K562 (cell line): ENCODE results near the gene SLC37A4. TPM values are rescaled to one million over a fixed set of nuclear protein-coding genes. Genes with fewer than 3 reads are reported as not detected.

Source experiments
- ATAC-seq: fragments of 200-7000 bp; cut with Tn5 transposase; 3 replicates; pipeline ENCODE4 v1.9.1; 2020; ENCODE audit warnings: moderate library complexity
- BruUV-seq: library from RNA; stranded (reverse); fragments of 400-500 nt; replicated peaks from 2 replicates; lab custom pipeline; 2021; lab: Mats Ljungman, UMichigan
- CTCF ChIA-PET: fragments of 300-600 bp; formaldehyde crosslinking; extraction: SDS; loops from one replicate; lab custom pipeline; 2021; ENCODE audit warnings: low intra/inter-chr PET ratio; lab: Yijun Ruan, JAX
- POLR2A ChIA-PET: fragments of 300-600, 350-650 bp; sonication (Branson Sonifier 250); formaldehyde crosslinking; extraction: SDS; loops from one replicate; lab custom pipeline; 2021; ENCODE audit warnings: antibody characterized with exemption, inconsistent platforms; lab: Yijun Ruan, JAX
- DNase-seq, 4 experiments: peaks; one replicate each; pipeline versions ENCODE4 v3.0.0 to v3.0.0-alpha.2; 2011 to 2018; ENCODE audit warnings: low spot score in 3 of 4, mixed read lengths in 3 of 4; ENCODE audit errors: extremely low read depth in 1 of 4
- FAIRE-seq: peaks from 2 replicates; lab custom pipeline; 2011; peaks lifted over from hg19 to GRCh38; lab: Jason Lieb, UNC
- H2AFZ ChIP-seq: 2 replicates; pipeline ENCODE4 v1.6.0; 2011; ENCODE audit warnings: low read depth, low read length, control low read depth, inconsistent platforms
- H3K27ac ChIP-seq: fragments of 200-600 bp; 3 replicates; pipeline ENCODE4 v1.8.0; 2011; ENCODE audit warnings: low read depth, mild to moderate bottlenecking, control low read depth, inconsistent platforms, low read length, moderate library complexity, mixed read lengths; ENCODE audit errors: extremely low read depth
- H3K27me3 ChIP-seq, 2 experiments: fragments of 300-600 bp in 1 of 2; 2 replicates in 1 of 2; 3 replicates in 1 of 2; pipeline versions ENCODE4 v1.6.0 to v1.8.0; 2011; ENCODE audit warnings: inconsistent platforms in 2 of 2, low read length in 2 of 2, mild to moderate bottlenecking in 1 of 2, mixed read lengths in 1 of 2, moderate library complexity in 1 of 2; ENCODE audit not compliant: control insufficient read depth in 2 of 2, insufficient read depth in 2 of 2
- H3K36me3 ChIP-seq: fragments of 300-600 bp; 3 replicates; pipeline ENCODE4 v1.8.0; 2011; ENCODE audit warnings: mild to moderate bottlenecking, low read length, inconsistent platforms; ENCODE audit not compliant: control insufficient read depth, insufficient read depth
- H3K4me1 ChIP-seq, 2 experiments: fragments of 200-600 bp in 1 of 2; replicated peaks in 1 of 2; 2 replicates in 1 of 2; 3 replicates in 1 of 2; pipeline versions ENCODE4 v1.5.1 to v1.8.0; 2011; ENCODE audit warnings: inconsistent platforms in 2 of 2, low read length in 2 of 2, mild to moderate bottlenecking in 1 of 2, mixed read lengths in 1 of 2, moderate library complexity in 1 of 2; ENCODE audit not compliant: control insufficient read depth in 2 of 2, insufficient read depth in 2 of 2
- H3K4me2 ChIP-seq: 2 replicates; pipeline ENCODE4 v1.6.1; 2011; ENCODE audit warnings: low read length, control low read depth, inconsistent platforms, mixed read lengths; ENCODE audit not compliant: insufficient read depth
- H3K4me3 ChIP-seq: fragments of 200-600 bp; sonication (generic), shearing (Covaris generic); 2 replicates; pipeline ENCODE4 v1.5.1; 2016; ENCODE audit warnings: control low read depth, inconsistent platforms
- H3K79me2 ChIP-seq: fragments of 200-600 bp; 3 replicates; pipeline ENCODE4 v1.8.0; 2011; ENCODE audit warnings: low read length, inconsistent platforms; ENCODE audit not compliant: control insufficient read depth, insufficient read depth
- H3K9ac ChIP-seq, 2 experiments: 2 replicates each; pipeline versions ENCODE4 v1.6.0 to v1.6.1; 2011; ENCODE audit warnings: low read depth in 2 of 2, low read length in 2 of 2, control low read depth in 1 of 2, inconsistent platforms in 1 of 2, mild to moderate bottlenecking in 1 of 2, mixed read lengths in 1 of 2; ENCODE audit not compliant: insufficient read depth in 1 of 2
- H3K9me1 ChIP-seq: one replicate; pipeline ENCODE4 v1.6.0; 2011; ENCODE audit warnings: inconsistent platforms, mild to moderate bottlenecking, low read length, moderate library complexity; ENCODE audit not compliant: control insufficient read depth, insufficient read depth
- H3K9me3 ChIP-seq: replicated peaks from 2 replicates; pipeline ENCODE4 v1.5.1; 2011; ENCODE audit warnings: low read depth, low read length, inconsistent platforms; ENCODE audit not compliant: control insufficient read depth, insufficient read depth
- H4K20me1 ChIP-seq: replicated peaks from 2 replicates; pipeline ENCODE4 v1.6.1; 2011; ENCODE audit warnings: low read length, inconsistent platforms, mixed read lengths; ENCODE audit not compliant: control insufficient read depth, insufficient read depth
- AFF1 ChIP-seq, 2 experiments: fragments of 450-650 bp; IDR thresholded peaks; 2 replicates each; pipeline ENCODE4 v1.6.1; 2018; ENCODE audit warnings: mild to moderate bottlenecking in 2 of 2, low read depth in 1 of 2; ENCODE audit not compliant: partially characterized antibody in 2 of 2
- CBFA2T2 ChIP-seq: fragments of 450-650 bp; conservative IDR thresholded peaks from 2 replicates; pipeline ENCODE4 v1.6.1; 2017; ENCODE audit warnings: mild to moderate bottlenecking
- CEBPG ChIP-seq, 3 experiments: fragments of 200-800 bp in 1 of 3; sonication (Bioruptor generic) in 1 of 3; sonication (generic) in 1 of 3; formaldehyde crosslinking in 1 of 3; IDR thresholded peaks in 2 of 3; conservative IDR thresholded peaks in 1 of 3; 2 replicates each; pipeline versions ENCODE4 v1.6.1 to v1.8.0; 2016 to 2022; ENCODE audit warnings: missing compliant biosample characterization in 2 of 3, missing genetic modification characterization in 2 of 3, mild to moderate bottlenecking in 1 of 3, missing genetic modification reagents in 1 of 3
- CHCHD3 ChIP-seq: fragments of 250-450 bp; sonication (Bioruptor Pico); IDR thresholded peaks from 2 replicates; pipeline ENCODE4 v2.1.2; 2022; ENCODE audit warnings: mild to moderate bottlenecking
- EP300 ChIP-seq: IDR thresholded peaks from 2 replicates; pipeline ENCODE4 v1.6.1; 2012; ENCODE audit warnings: low read length, improper control_type of control experiment
- ESRRA ChIP-seq: fragments of 450-650 bp; IDR thresholded peaks from 2 replicates; pipeline ENCODE4 v1.6.1; 2014; ENCODE audit warnings: low read depth, mild to moderate bottlenecking, moderate library complexity, borderline replicate concordance
- FOSL1 ChIP-seq: fragments of 200-800 bp; sonication (Bioruptor generic); conservative IDR thresholded peaks from 2 replicates; pipeline ENCODE4 v1.6.1; 2016; ENCODE audit warnings: missing genetic modification characterization, missing compliant biosample characterization
- LCOR ChIP-seq: sonication (generic); formaldehyde crosslinking; IDR thresholded peaks from 2 replicates; pipeline ENCODE4 v1.8.0; 2022; ENCODE audit warnings: mild to moderate bottlenecking, missing genetic modification reagents
- MAFF ChIP-seq: IDR thresholded peaks from 2 replicates; pipeline ENCODE4 v1.6.1; 2012; ENCODE audit warnings: low read length, improper control_type of control experiment
- NELFE ChIP-seq: IDR thresholded peaks from 2 replicates; pipeline ENCODE4 v1.6.1; 2011; ENCODE audit warnings: mild to moderate bottlenecking; ENCODE audit not compliant: insufficient read depth, insufficient read length
- SRF ChIP-seq, 2 experiments: fragments of 250-450, 450-650 bp in 1 of 2; sonication (Bioruptor Pico) in 1 of 2; sonication (generic) in 1 of 2; formaldehyde crosslinking; IDR thresholded peaks; 2 replicates each; pipeline versions ENCODE4 v1.5.0 to v1.5.1; 2020 to 2022; ENCODE audit warnings: mild to moderate bottlenecking in 1 of 2, missing genetic modification reagents in 1 of 2
- TRIM28 ChIP-seq: fragments of 450-650 bp; IDR thresholded peaks from 2 replicates; pipeline ENCODE4 v1.6.1; 2017
- ZBTB1 ChIP-seq: sonication (generic); formaldehyde crosslinking; IDR thresholded peaks from 2 replicates; pipeline ENCODE4 v1.8.1; 2023; ENCODE audit warnings: missing genetic modification reagents, low read depth, mild to moderate bottlenecking, borderline replicate concordance
- ZNF408 ChIP-seq: fragments of 250-450 bp; sonication (Bioruptor Pico); IDR thresholded peaks from 2 replicates; pipeline ENCODE4 v1.4.0; 2020; ENCODE audit warnings: low read depth, mild to moderate bottlenecking, moderate library complexity
- WGBS: fragments of 100-300 bp; shearing (Covaris generic); methylation state at CpG from one replicate; pipeline ENCODE4 v1.1.6; 2016; ENCODE audit warnings: low coverage, mixed read lengths; ENCODE audit not compliant: insufficient coverage; ENCODE audit errors: missing lambda C conversion rate; 5-methylcytosine and 5-hydroxymethylcytosine counted together
- in situ Hi-C: fragments of 300-500 bp; cut with MboI; formaldehyde crosslinking; loops from 4 replicates; pipeline ENCODE4 v1.15.0; 2018; ENCODE audit warnings: inconsistent platforms, mixed read lengths
- intact Hi-C: fragments of 100-400 bp; cut with micrococcal nuclease; formaldehyde crosslinking; loops from 2 replicates; pipeline ENCODE4 v1.14.2; 2022
- polyA plus RNA-seq, 8 experiments: library from polyadenylated mRNA; depleted of rRNA in 4 of 8; stranded (reverse) in 5 of 8; unstranded in 3 of 8; fragments of >200 nt; fragmentation: Nextera tagmentation in 2 of 8; fragmentation: Illumina TruSeq in 1 of 8; extraction: Ambion mirVana in 2 of 8; extraction: Trizol in 1 of 8; gene quantifications; 2 replicates each; pipeline versions ENCODE4 v1.2.1 to v1.2.3, GENCODE V29; 2011 to 2014; ENCODE audit warnings: inconsistent platforms in 1 of 8, missing spikeins in 1 of 8
- total RNA-seq, 7 experiments: library from RNA; depleted of rRNA in 6 of 7; stranded (reverse); fragments of >200 nt in 6 of 7; fragmentation: Illumina TruSeq in 2 of 7; extraction: Trizol in 2 of 7; gene quantifications; 2 replicates each; pipeline versions ENCODE4 v1.2.1 to v1.2.3, GENCODE V29; 2011 to 2021; ENCODE audit warnings: low replicate concordance in 1 of 7

Gene SLC37A4
- total and polyA plus RNA-seq, 9 of the 15 experiments (the other 6 are each of a cell fraction or from before 2014, with no cell fraction given), result 24.7 to 73.9 (median 40.7) TPM

GRCh38 chr11:119062779-119063178 lies 32.1 kb upstream of the SLC37A4 start:
- H3K4me1 ChIP-seq, result peaks cover 17 to 25% of the 10 kb centered on the region in 2 experiments
- H3K27ac ChIP-seq, result peak overlapping the region; percentile 32; the same call in 2 of the 3 replicates
- WGBS, result 6% methylated on average over 5 of the region's 5 CpGs
- H3K9ac ChIP-seq, result no peak overlapping the region
- CTCF ChIA-PET, result no interaction called here
- H3K79me2 ChIP-seq, result peaks cover 47% of the 10 kb centered on the region
- H2AFZ ChIP-seq, result no peak overlapping the region
- no peaks in the 10 kb centered on the region for H4K20me1 ChIP-seq
- no peaks in the 10 kb centered on the region for H3K27me3 ChIP-seq
- POLR2A ChIA-PET, result interaction anchor here (0.6 to 1.2 kb wide), 3 partner anchors 12 to 1167 kb away, joined by 3 to 5 read pairs (median 5); no protein-coding TSS in a partner anchor
- intact Hi-C loops (no loop called here), in situ Hi-C loops (no loop called here)
- no TSS peak for BruUV-seq
- DNase-seq (peak in 3 of 4 experiments; percentile 14 to 87 (median 43)), FAIRE-seq (peak; percentile 72), ATAC-seq (peak; percentile 22; the same call in 1 of the 3 replicates)
- H3K4me2 ChIP-seq, result peak overlapping the region; percentile 36; the same call in 1 of the 2 replicates
- H3K4me3 ChIP-seq, result no peak overlapping the region
- no peaks in the 10 kb centered on the region for H3K9me1 ChIP-seq
- no peaks in the 10 kb centered on the region for H3K9me3 ChIP-seq
- H3K36me3 ChIP-seq, result peaks cover 17% of the 10 kb centered on the region
- no peak for TF ChIP-seq ZBTB1 (CRISPR knock-in tag)
- TF ChIP-seq ESRRA, result peak; percentile 40; the same call in 1 of the 2 replicates
- TF ChIP-seq AFF1 (IDR thresholded peaks at IDR 0.05; ENCODE audit: low read depth in 1 of 2, partially characterized antibody in 2 of 2), result peak in 1 of 2 experiments; percentile 36
- no peak for TF ChIP-seq CEBPG (CRISPR knock-in tag; IDR thresholded peaks at IDR 0.05)
- TF ChIP-seq CEBPG (tag; conservative IDR thresholded peaks at IDR 0.05 in 1 of 2, IDR thresholded peaks at IDR 0.05 in 1 of 2), result 0 out of 4 replicates have a peak, but pooled peaks of 1 of the 2 experiments have one; percentile 9
- peak; percentile 86 for TF ChIP-seq MAFF
- no peak for TF ChIP-seq CHCHD3 (CRISPR knock-in tag)
- peak; percentile 66 for TF ChIP-seq FOSL1 (tag)
- no peak for TF ChIP-seq NELFE
- TF ChIP-seq EP300, result peak; percentile 28; the same call in 1 of the 2 replicates
- no peak for TF ChIP-seq SRF (CRISPR knock-in tag; IDR thresholded peaks at IDR 0.05)
- no peak for TF ChIP-seq ZNF408
- TF ChIP-seq TRIM28, result 0 out of 2 replicates have a peak, but pooled peaks have one; percentile 52
- TF ChIP-seq LCOR, result 0 out of 2 replicates have a peak, but pooled peaks have one; percentile 49
- no peak for TF ChIP-seq CBFA2T2
